OCI-LY7 (cell line): ENCODE results near the gene KCND3. TPM values are rescaled to one million over a fixed set of nuclear protein-coding genes. Genes with fewer than 3 reads are reported as not detected.

Experiments
- BruUV-seq: library from RNA; stranded (reverse); fragments of 400-500 nt; replicated peaks from 2 replicates; lab custom pipeline; 2021; lab: Mats Ljungman, UMichigan
- CTCF ChIA-PET: fragments of 300-600 bp; sonication (Branson Sonifier 250); formaldehyde crosslinking; loops from one replicate; lab custom pipeline; 2022; ENCODE audit warnings: antibody characterized with exemption; ENCODE audit not compliant: unreplicated experiment; lab: Charles Lee
- POLR2A ChIA-PET: fragments of 300-600 bp; sonication (Branson Sonifier 250); formaldehyde crosslinking; loops from one replicate; lab custom pipeline; 2022; ENCODE audit warnings: antibody characterized with exemption; lab: Charles Lee
- DNase-seq: peaks from one replicate; pipeline ENCODE4 v3.0.0-alpha.2; 2015; ENCODE audit warnings: low spot score
- H2AFZ ChIP-seq: fragments of 200-600 bp; sonication (generic), shearing (Covaris generic); 2 replicates; pipeline ENCODE4 v1.6.1; 2014; ENCODE audit warnings: mild to moderate bottlenecking, antibody characterized with exemption, low read length, moderate library complexity
- H3K27ac ChIP-seq: fragments of 200-600 bp; sonication (generic); 2 replicates; pipeline ENCODE4 v1.5.1; 2014; ENCODE audit warnings: mixed run types, low read depth, mild to moderate bottlenecking, moderate library complexity, low read length, inconsistent platforms; ENCODE audit not compliant: poor library complexity, severe bottlenecking
- H3K36me3 ChIP-seq: fragments of 200-600 bp; sonication (generic); 2 replicates; pipeline ENCODE4 v1.6.1; 2014; ENCODE audit warnings: mild to moderate bottlenecking, antibody characterized with exemption, low read length, moderate library complexity, mixed read lengths; ENCODE audit not compliant: insufficient read depth
- H3K4me1 ChIP-seq: fragments of 200-600 bp; sonication (generic); 2 replicates; pipeline ENCODE4 v1.5.1; 2014; ENCODE audit warnings: mild to moderate bottlenecking, low read length; ENCODE audit not compliant: insufficient read depth, poor library complexity, severe bottlenecking
- H3K4me2 ChIP-seq: fragments of 200-600 bp; sonication (generic); 2 replicates; pipeline ENCODE4 v1.6.1; 2014; ENCODE audit warnings: mild to moderate bottlenecking, low read length
- H3K4me3 ChIP-seq: fragments of 200-600 bp; sonication (generic); 2 replicates; pipeline ENCODE4 v1.5.1; 2014; ENCODE audit warnings: mild to moderate bottlenecking, low read depth, low read length; ENCODE audit not compliant: poor library complexity, severe bottlenecking
- H3K79me2 ChIP-seq: fragments of 200-600 bp; sonication (generic); 2 replicates; pipeline ENCODE4 v1.6.1; 2016; ENCODE audit warnings: low read depth, mild to moderate bottlenecking, low read length, moderate library complexity, mixed read lengths; ENCODE audit not compliant: insufficient read depth
- H3K9me2 ChIP-seq: fragments of 200-600 bp; sonication (generic); 2 replicates; pipeline ENCODE4 v1.6.1; 2016; ENCODE audit warnings: mild to moderate bottlenecking, low read length, mixed read lengths; ENCODE audit not compliant: insufficient read depth
- H3K9me3 ChIP-seq: fragments of 200-600 bp; sonication (generic); 2 replicates; pipeline ENCODE4 v1.6.1; 2014; ENCODE audit warnings: mild to moderate bottlenecking, mixed run types, low read length, mixed read lengths
- H4K20me1 ChIP-seq: fragments of 200-600 bp; sonication (generic); 2 replicates; pipeline ENCODE4 v1.6.1; 2014; ENCODE audit warnings: mild to moderate bottlenecking, antibody characterized with exemption, low read length, moderate library complexity, mixed read lengths; ENCODE audit not compliant: insufficient read depth
- CTCF ChIP-seq: fragments of 200-600 bp; sonication (generic); conservative IDR thresholded peaks from 2 replicates; pipeline ENCODE4 v1.5.1; 2014; ENCODE audit warnings: mild to moderate bottlenecking, antibody characterized with exemption, low read length, moderate library complexity, mixed read lengths
- EZH2phosphoT487 ChIP-seq: fragments of 200-600 bp; sonication (generic); IDR thresholded peaks from 2 replicates; pipeline ENCODE4 v1.6.1; 2018; ENCODE audit warnings: low read depth, borderline replicate concordance, mild to moderate bottlenecking, mixed run types, antibody characterized with exemption, low read length, moderate library complexity, mixed read lengths
- intact Hi-C: fragments of 100-400 bp; cut with micrococcal nuclease; formaldehyde crosslinking; loops from one replicate; pipeline ENCODE4 v1.10.0; 2022; ENCODE audit not compliant: unreplicated experiment
- total RNA-seq, 2 experiments: library from RNA; depleted of rRNA in 1 of 2; stranded (reverse); fragments of >200 nt in 1 of 2; shearing (Covaris generic) in 1 of 2; gene quantifications; 2 replicates each; pipeline ENCODE4 v1.2.3, GENCODE V29; 2014 to 2022

The KCND3 gene
- total RNA-seq, 2 experiments from 2014 or later, result not detected

GRCh38 chr1:111761717-111762116 lies 227.8 kb downstream of the KCND3 start:
- no peaks in the 10 kb centered on the region for H3K9me3 ChIP-seq
- ChIA-PET CTCF (no interaction called here), POLR2A (no interaction called here)
- H3K27ac ChIP-seq, result no peak overlapping the region
- no peak overlapping the region for H2AFZ ChIP-seq
- H4K20me1 ChIP-seq, result peaks cover 6% of the 10 kb centered on the region; the same call in 1 of the 2 replicates
- H3K36me3 ChIP-seq, result peaks cover 96% of the 10 kb centered on the region
- no TSS peak for BruUV-seq
- peaks cover 16% of the 10 kb centered on the region for H3K4me1 ChIP-seq
- H3K4me3 ChIP-seq, result no peak overlapping the region
- no peak overlapping the region for H3K4me2 ChIP-seq
- H3K79me2 ChIP-seq, result peaks cover 38% of the 10 kb centered on the region
- no peaks in the 10 kb centered on the region for H3K9me2 ChIP-seq
- TF ChIP-seq CTCF (no peak), EZH2phosphoT487 (no peak)
- DNase-seq, result no peak
- intact Hi-C loops, result no loop called here

- H2AFZ ChIP-seq, result no peak overlapping the region
- no peaks in the 10 kb centered on the region for H3K9me3 ChIP-seq
- H4K20me1 ChIP-seq, result peaks cover 6% of the 10 kb centered on the region; the same call in 1 of the 2 replicates
- POLR2A ChIA-PET, result no interaction called here
- H3K9me2 ChIP-seq, result no peaks in the 10 kb centered on the region
- TF ChIP-seq CTCF, result peak; percentile 67
- no peak for TF ChIP-seq EZH2phosphoT487
- peak; percentile 33 for DNase-seq
- no peak overlapping the region for H3K4me2 ChIP-seq
- no TSS peak for BruUV-seq
- peaks cover 63% of the 10 kb centered on the region for H3K36me3 ChIP-seq
- peaks cover 66% of the 10 kb centered on the region for H3K79me2 ChIP-seq
- H3K4me1 ChIP-seq, result peaks cover 31% of the 10 kb centered on the region
- no peak overlapping the region for H3K27ac ChIP-seq
- intact Hi-C loops, result loop anchor here (5.0 to 10.0 kb wide), 6 partner anchors 134 to 1124 kb away; no protein-coding TSS in a partner anchor
- H3K4me3 ChIP-seq, result no peak overlapping the region
- CTCF ChIA-PET, result no interaction called here
These were observed 231.1 kb downstream of the KCND3 start for GRCh38 chr1:111758373-111758772.

- POLR2A ChIA-PET, result interaction anchor here (0.6 to 4.3 kb wide), 8 partner anchors 11 to 347 kb away, joined by 3 to 18 read pairs (median 4); no protein-coding TSS in a partner anchor
- Histone ChIP-seq H3K9me2 (no peaks in the 10 kb centered on the region), H3K4me2 (peak overlapping the region; percentile 85), H2AFZ (peak overlapping the region; percentile 59; the same call in 1 of the 2 replicates), H3K79me2 (peaks cover 64% of the 10 kb centered on the region), H3K4me3 (peak overlapping the region; percentile 83), H3K36me3 (peaks cover 41% of the 10 kb centered on the region), H4K20me1 (peaks cover 6% of the 10 kb centered on the region; the same call in 1 of the 2 replicates), H3K4me1 (peaks cover 53% of the 10 kb centered on the region), H3K9me3 (no peaks in the 10 kb centered on the region), H3K27ac (peak overlapping the region; percentile 81)
- no peak for DNase-seq
- TF ChIP-seq CTCF (no peak), EZH2phosphoT487 (no peak)
- intact Hi-C loops, result loop anchor here (5.0 to 10.0 kb wide), 6 partner anchors 131 to 1121 kb away; no protein-coding TSS in a partner anchor
- CTCF ChIA-PET, result interaction anchor here (0.6 kb wide), 1 partner anchor 9 kb away, joined by 3 read pairs; no protein-coding TSS in a partner anchor
- no TSS peak for BruUV-seq
These were observed 233.3 kb downstream of the KCND3 start for GRCh38 chr1:111756124-111756513.
